K562 treated with DMSO at 1 percent for 48 hours (cell line): Measurements from ENCODE around the gene DHRS7C. TPM values are rescaled to one million over a fixed set of nuclear protein-coding genes. Genes with fewer than 3 reads are reported as not detected.

Experiments
- total RNA-seq: library from RNA; unstranded; fragments of 300-600 nt; gene quantifications from 2 replicates; pipeline ENCODE4 v1.2.3, GENCODE V29; 2022; ENCODE audit warnings: low replicate concordance; ENCODE audit errors: extremely low read depth

The DHRS7C gene, protein sequence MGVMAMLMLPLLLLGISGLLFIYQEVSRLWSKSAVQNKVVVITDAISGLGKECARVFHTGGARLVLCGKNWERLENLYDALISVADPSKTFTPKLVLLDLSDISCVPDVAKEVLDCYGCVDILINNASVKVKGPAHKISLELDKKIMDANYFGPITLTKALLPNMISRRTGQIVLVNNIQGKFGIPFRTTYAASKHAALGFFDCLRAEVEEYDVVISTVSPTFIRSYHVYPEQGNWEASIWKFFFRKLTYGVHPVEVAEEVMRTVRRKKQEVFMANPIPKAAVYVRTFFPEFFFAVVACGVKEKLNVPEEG
- total RNA-seq, result not detected in 2 replicates

DNA sequence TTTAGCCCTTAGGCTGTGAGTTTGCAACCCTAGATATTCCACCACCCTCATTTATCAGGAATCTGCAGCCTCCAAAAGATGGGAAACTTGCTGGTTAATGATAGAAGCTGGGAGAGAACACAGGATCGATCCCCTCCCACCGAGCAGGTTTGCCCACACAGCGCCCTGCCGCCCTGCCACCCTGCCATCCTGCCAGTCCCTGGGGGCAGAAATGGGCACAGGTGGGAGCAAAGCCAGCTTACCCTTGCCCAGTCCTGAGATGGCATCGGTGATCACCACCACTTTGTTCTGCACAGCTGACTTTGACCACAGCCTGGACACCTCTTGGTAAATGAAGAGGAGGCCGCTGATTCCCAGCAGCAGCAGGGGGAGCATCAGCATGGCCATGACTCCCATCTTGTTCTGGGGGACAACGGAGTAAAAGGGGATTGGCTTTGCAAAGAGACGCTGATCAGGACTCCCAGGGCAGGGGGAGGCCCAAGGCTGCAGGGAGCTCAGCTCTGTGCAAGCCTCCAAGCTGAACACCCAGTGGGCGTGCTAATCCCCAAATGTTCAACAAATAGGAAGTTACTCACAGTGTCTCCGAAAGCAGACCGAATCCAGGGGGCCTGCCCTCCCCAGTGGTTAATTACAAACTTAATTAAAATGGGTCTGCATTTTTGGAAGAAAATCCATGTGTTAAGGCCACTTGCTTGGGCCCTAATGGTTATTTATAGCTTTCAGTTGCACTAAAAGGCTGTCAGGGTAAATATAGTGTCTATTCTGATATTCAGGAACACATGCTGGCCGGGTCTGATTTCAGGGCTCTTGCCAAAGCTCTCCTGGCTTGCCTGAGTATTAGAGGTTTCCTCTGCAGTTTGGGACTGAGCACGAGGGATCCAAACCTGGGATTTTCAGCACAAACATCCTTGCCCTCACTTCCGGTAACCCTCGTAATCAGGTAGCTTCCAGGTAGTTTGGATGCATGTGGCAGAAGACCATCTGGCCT, at the start of gene DHRS7C:
DHRS7C (minus strand) TSS at position 704 of the 988 bp plus-strand sequence; CDS start at position 396, 308 bp downstream.

DNA sequence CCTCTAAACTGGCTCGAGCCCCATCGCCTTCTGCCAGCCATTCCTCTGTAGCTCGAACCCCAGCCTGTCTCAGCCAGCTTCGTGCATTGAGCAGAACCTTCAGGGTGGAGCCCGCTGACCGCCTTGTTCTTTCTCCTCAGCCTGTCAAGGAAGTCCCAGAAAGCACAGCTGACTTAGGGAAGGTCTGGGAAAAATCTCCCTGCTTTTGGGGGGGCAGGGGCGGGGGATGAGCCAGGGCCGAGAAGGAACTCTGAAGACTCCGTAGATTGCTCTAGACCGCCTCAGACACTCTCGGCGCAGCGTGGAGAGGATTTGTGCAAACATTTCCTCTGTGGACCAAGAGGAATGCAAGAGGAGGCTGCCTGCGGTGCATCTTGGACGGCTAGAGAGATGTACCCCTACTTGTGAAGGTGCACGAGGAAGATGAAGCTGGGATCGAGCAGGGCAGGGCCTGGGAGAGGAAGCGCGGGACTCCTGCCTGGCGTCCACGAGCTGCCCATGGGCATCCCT, 34.3 kb upstream of the DHRS7C start, which contains the start of gene GLP2R:
GLP2R (plus strand) TSS at position 284 of the 510 bp plus-strand sequence; CDS start at position 424, 140 bp downstream.

DNA sequence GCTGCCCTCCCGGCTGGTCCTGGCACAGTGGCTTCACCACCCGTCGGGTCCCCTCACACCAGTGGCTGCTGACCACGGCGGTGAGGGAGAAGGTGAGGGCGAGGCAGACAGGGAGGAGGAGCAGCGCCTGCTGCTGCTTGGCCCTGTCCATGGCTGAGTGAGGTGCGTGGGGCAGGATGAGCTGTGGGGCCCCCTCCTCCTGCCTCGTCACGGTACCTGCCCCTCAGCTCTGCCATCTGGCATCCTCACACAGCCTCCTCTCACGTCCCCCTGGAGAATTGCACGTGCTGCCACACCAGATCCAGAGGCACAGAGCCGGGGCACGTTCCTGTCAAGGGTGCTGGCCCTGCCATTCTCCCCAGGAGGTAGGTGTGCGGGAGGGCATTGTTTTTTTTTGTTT, 30.5 kb upstream of the DHRS7C start, which contains the start of gene GSG1L2:
GSG1L2 (minus strand) TSS at position 159 of the 400 bp plus-strand sequence; CDS start at position 151, 8 bp downstream.

Other genes starting within 250 kb of the DHRS7C start
- not detected in 2 replicates for gene STX8, start 215.8 kb downstream of the DHRS7C start, total RNA-seq
- gene CFAP52, start 214.9 kb downstream of the DHRS7C start, total RNA-seq, result not detected in 2 replicates
- gene USP43, start 146.1 kb downstream of the DHRS7C start, total RNA-seq, result not detected in 2 replicates
- not detected in 2 replicates for gene GSG1L2, start 30.5 kb upstream of the DHRS7C start, total RNA-seq
- gene GLP2R, start 34.3 kb upstream of the DHRS7C start, total RNA-seq, result not detected in 2 replicates
- not detected in 2 replicates for gene RCVRN, start 113.7 kb upstream of the DHRS7C start, total RNA-seq